GM12875 (cell line): ENCODE data around the gene MAPKAP1.

Experiments
- H3K4me3 ChIP-seq: one replicate; pipeline ENCODE4 v1.5.1; 2011; ENCODE audit warnings: low read depth, low read length, control low read depth
- TF ChIP-seq, protein P1 (sequence below): IDR thresholded peaks from 2 replicates; pipeline ENCODE4 v1.5.1; 2011; ENCODE audit warnings: low read depth, mild to moderate bottlenecking, control low read depth, inconsistent platforms, low read length, moderate library complexity, borderline replicate concordance; ENCODE audit not compliant: insufficient read depth

The MAPKAP1 gene

DNA sequence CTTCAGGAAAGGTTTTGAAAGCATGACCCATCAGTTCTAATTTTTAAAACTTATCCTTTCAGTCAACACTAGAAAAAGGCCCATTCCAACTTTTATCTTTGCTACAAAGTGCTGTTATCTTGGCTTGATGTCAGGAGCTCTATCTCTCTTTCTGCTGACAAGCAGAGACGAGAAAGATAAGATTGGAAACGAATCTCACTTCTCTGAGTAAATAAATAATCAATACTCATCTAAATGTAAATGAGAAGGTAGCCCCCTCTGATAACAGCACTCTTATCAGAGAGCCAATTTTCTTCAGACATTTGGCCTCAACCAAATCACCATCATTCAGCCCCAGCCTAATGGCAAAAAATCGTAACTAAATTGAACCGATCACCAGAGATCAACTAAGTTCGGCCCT is 191.7 kb downstream of the MAPKAP1 start:
- TF ChIP-seq, protein P1, sequence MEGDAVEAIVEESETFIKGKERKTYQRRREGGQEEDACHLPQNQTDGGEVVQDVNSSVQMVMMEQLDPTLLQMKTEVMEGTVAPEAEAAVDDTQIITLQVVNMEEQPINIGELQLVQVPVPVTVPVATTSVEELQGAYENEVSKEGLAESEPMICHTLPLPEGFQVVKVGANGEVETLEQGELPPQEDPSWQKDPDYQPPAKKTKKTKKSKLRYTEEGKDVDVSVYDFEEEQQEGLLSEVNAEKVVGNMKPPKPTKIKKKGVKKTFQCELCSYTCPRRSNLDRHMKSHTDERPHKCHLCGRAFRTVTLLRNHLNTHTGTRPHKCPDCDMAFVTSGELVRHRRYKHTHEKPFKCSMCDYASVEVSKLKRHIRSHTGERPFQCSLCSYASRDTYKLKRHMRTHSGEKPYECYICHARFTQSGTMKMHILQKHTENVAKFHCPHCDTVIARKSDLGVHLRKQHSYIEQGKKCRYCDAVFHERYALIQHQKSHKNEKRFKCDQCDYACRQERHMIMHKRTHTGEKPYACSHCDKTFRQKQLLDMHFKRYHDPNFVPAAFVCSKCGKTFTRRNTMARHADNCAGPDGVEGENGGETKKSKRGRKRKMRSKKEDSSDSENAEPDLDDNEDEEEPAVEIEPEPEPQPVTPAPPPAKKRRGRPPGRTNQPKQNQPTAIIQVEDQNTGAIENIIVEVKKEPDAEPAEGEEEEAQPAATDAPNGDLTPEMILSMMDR: no peak
- H3K4me3 ChIP-seq: no peak overlapping the region

DNA sequence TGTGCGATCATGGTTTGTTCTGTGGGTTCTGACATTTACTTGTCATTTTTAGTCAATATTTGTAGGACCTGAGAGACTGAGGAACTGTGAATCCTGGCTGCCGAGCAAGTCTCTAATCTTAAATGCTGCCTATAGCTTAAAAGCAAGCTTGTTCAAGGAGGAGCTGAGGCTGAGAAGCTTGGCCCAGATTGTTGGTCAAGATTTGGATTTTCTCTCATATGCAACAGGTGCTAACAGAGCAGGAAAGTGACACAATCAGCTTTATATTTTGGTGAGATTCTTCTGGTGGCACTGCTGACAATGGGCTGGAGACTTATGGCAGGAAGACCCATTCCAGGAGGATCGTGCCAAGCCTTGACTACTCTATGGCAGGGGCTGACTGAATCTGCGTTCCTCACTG is 192.5 kb downstream of the MAPKAP1 start:
- TF ChIP-seq, protein P1: no peak
- no peak overlapping the region for H3K4me3 ChIP-seq

DNA sequence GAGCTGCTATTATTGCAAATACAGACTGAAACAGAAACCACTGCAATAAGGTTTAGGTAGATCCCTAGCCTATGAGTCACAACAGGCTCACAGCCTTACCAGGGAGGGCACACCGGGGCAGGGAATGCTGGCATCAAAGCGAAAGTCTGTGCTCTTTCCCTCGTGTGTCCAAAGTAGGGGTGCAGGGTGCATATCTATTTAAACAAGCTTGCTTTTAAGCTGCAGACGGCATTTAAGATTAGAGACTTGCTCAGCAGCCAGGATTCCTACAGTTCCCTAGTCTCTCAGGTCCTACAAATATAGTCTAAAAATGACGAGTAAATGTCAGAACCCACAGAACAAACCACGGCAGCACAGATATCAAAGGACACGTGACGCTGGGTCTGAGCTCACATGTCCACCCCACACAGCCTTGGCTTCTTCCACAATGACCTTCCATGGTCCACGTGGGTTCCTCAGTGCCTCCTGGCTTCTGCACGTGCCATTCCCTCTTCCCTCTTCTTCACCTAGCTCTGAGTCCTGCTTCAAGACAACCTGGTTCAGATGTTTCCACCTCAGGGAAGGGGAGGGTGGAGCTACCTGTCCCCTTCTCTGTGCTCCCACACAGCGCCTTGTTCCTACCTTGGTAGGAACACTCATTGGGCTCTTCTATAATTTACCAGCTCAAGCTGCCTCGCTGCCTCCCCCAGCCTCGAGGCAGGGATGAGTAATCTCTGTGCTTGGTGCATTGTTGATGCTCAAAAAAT is 193.2 kb downstream of the MAPKAP1 start:
- no peak overlapping the region for H3K4me3 ChIP-seq
- TF ChIP-seq, protein P1: no peak

DNA sequence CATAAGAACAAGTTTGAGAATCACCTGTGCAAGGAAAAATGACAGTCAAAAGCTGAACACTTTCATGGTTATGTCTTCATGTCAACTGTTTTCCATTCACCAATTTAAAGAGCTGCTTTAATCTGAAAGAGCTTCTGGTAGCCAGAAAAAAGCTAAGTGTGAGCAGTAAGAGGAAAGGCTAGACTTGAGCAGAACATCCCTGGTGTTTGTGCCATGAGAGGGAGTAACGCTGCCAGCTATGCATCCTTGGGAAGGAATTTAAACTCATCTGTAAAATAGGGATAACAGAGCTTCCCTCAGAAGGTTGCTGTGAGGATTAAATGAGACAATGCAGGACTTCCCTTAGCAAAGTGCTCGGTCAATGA is 193.7 kb downstream of the MAPKAP1 start:
- no peak overlapping the region for H3K4me3 ChIP-seq
- TF ChIP-seq, protein P1: no peak

DNA sequence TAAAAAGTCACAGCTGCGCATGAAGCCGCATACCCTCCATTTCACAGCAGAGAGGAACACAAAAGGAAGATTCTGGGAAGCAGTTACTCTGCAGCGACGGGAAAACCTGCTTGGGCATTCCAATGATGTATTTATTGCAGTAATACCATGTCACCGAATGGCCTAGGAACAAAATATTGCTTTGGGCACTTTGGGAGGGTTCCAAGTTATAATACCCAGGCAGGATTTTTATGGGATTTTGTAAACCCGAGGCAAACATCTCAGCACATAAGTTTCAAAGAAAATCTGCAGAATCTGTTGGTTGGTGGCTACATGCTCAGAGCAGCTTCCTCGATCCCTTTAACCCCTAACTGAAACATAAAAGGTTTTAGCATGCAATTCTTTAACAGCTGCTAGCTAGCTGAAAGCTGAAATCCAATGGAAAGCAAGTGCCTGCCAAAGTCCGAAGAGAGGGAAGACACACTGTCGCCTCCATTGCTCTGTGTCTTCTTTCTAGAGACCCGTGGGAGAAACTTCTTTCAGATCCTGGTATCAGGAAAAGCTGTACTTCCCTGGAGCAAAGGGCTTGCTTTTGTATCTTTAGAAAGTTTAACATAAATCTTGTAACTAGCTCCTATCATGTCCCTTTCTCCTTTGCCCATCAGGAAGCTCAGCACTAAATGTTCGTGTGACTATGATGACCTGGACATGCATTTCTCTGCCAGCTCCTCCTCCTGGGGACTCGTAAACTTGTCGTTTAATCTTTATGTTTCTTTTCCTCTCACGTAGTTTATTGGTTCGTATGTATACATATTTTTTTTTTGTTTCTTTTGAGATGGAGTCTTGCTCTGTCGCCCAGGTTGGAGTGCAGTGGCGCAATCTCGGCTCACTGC is 195.0 kb downstream of the MAPKAP1 start:
- H3K4me3 ChIP-seq: no peak overlapping the region
- TF ChIP-seq, protein P1: no peak

DNA sequence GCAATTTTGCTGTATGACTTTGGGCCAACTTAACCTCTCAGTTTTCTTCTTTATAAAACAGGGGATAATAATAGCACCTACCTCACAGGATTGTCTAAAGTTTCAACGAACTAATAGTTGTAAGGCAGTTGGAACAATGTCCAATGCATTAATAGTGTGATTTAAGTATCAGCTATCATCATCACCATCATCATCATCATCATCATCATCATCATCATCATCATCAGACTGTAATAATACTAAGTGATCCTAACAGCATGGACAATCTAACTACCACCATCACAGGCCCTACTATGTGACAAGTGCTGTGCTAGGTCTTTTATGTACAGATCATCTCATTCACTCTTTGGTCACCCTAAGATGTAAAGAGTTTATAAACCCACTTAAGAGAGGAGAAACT is 196.0 kb downstream of the MAPKAP1 start:
- no peak overlapping the region for H3K4me3 ChIP-seq
- TF ChIP-seq, protein P1: no peak
